SU-DHL-6 (cell line): Measurements from ENCODE around the gene NOD2.

Source experiments
- EZH2phosphoT487 ChIP-seq: fragments of 200-600 bp; sonication (generic), shearing (Covaris generic); conservative IDR thresholded peaks from 2 replicates; pipeline ENCODE4 v1.6.1; 2018; ENCODE audit warnings: mild to moderate bottlenecking, antibody characterized with exemption, low read length, moderate library complexity, mixed read lengths
- TF ChIP-seq, protein P1 (sequence below): fragments of 200-600 bp; sonication (generic); IDR thresholded peaks from one replicate; pipeline ENCODE4 v1.5.1; 2017; ENCODE audit warnings: antibody characterized with exemption, mild to moderate bottlenecking, low read length, moderate library complexity; ENCODE audit not compliant: insufficient read depth, poor library complexity, severe bottlenecking

DNA sequence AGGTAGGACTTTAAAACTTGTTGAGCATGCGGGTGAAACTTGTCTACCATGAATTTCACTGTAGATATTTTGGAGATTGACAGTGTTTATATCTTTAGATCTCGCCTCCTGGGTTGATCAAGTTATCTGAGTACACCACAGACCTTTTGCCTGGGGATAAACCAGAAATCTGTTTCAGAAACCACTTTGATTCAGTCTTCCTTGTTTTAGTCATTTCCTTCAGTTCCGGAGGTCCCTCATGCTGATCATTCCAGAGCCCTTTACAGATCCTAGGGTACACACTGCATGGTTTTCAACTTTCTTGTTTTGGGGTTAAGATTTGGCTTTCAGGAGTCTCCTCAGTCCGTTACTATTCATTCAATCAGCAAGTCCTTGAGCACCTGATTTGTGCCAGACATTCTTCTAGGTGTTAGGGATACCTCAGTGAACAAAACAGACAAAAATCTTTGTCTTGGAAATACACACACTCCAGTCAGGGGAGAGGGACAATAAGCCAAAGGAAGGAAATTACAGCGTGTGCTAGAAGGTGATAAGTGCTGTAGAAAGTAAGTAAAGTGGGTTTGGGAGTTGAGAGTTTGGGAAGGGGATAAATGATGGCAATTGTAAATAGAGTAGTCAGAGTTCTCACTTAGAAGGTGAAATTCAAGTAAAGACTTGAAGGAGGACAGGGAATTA, 12.2 kb downstream of the NOD2 start:
- TF ChIP-seq, protein P1, sequence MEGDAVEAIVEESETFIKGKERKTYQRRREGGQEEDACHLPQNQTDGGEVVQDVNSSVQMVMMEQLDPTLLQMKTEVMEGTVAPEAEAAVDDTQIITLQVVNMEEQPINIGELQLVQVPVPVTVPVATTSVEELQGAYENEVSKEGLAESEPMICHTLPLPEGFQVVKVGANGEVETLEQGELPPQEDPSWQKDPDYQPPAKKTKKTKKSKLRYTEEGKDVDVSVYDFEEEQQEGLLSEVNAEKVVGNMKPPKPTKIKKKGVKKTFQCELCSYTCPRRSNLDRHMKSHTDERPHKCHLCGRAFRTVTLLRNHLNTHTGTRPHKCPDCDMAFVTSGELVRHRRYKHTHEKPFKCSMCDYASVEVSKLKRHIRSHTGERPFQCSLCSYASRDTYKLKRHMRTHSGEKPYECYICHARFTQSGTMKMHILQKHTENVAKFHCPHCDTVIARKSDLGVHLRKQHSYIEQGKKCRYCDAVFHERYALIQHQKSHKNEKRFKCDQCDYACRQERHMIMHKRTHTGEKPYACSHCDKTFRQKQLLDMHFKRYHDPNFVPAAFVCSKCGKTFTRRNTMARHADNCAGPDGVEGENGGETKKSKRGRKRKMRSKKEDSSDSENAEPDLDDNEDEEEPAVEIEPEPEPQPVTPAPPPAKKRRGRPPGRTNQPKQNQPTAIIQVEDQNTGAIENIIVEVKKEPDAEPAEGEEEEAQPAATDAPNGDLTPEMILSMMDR: no peak
- no peak for TF ChIP-seq EZH2phosphoT487
